DMS153 treated with DMSO at 0.1 percent for 48 hours (cell line): ENCODE results near the gene NPIPA7.
"Not testable (repeated sequence)": the region's sequence is repeated elsewhere in the genome, so short reads cannot be mapped to it uniquely, and the experiment has no call there.

Experiments used
- DNase-seq: peaks from one replicate; lab custom pipeline; 2025; ENCODE audit not compliant: unreplicated experiment; lab: John Stamatoyannopoulos, UW

The NPIPA7 gene

GRCh38 chr16:16378840-16379239, at the start of gene NPIPA7:
Gene NPIPA7 (plus strand): TSS chr16:16379140. CDS start chr16:16379245, 105 bp downstream.
- DNase-seq: not testable (repeated sequence)

- DNase-seq: not testable (repeated sequence)
Observed at GRCh38 chr16:16331466-16331865, 47.5 kb upstream of the NPIPA7 start.

GRCh38 chr16:16357556-16357955, 21.4 kb upstream of the NPIPA7 start:
- not testable (repeated sequence) for DNase-seq

- DNase-seq: not testable (repeated sequence)
Observed at GRCh38 chr16:16358539-16359240, 20.2 kb upstream of the NPIPA7 start.

GRCh38 chr16:16363595-16363994, 15.3 kb upstream of the NPIPA7 start:
- DNase-seq: not testable (repeated sequence)

- not testable (repeated sequence) for DNase-seq
Observed at GRCh38 chr16:16364100-16364499, 14.8 kb upstream of the NPIPA7 start.

- DNase-seq: not testable (repeated sequence)
Observed at GRCh38 chr16:16364701-16365100, 14.2 kb upstream of the NPIPA7 start.

- not testable (repeated sequence) for DNase-seq
Observed at GRCh38 chr16:16365319-16365718, 13.6 kb upstream of the NPIPA7 start.

GRCh38 chr16:16365851-16366250, 13.1 kb upstream of the NPIPA7 start:
- not testable (repeated sequence) for DNase-seq

- not testable (repeated sequence) for DNase-seq
Observed at GRCh38 chr16:16366552-16367284, 12.2 kb upstream of the NPIPA7 start.

GRCh38 chr16:16367285-16367628, 11.7 kb upstream of the NPIPA7 start:
- not testable (repeated sequence) for DNase-seq

- not testable (repeated sequence) for DNase-seq
Observed at GRCh38 chr16:16369081-16369856, 9.7 kb upstream of the NPIPA7 start.

GRCh38 chr16:16371136-16371735, 7.7 kb upstream of the NPIPA7 start:
- DNase-seq: not testable (repeated sequence)

GRCh38 chr16:16374192-16374591, 4.7 kb upstream of the NPIPA7 start:
- not testable (repeated sequence) for DNase-seq

- DNase-seq: not testable (repeated sequence)
Observed at GRCh38 chr16:16399685-16400084, 20.7 kb downstream of the NPIPA7 start.

- DNase-seq: not testable (repeated sequence)
Observed at GRCh38 chr16:16402333-16402732, 23.4 kb downstream of the NPIPA7 start.

- DNase-seq: not testable (repeated sequence)
Observed at GRCh38 chr16:16404283-16404682, 25.3 kb downstream of the NPIPA7 start.

- DNase-seq: not testable (repeated sequence)
Observed at GRCh38 chr16:16405421-16405820, 26.5 kb downstream of the NPIPA7 start.

- not testable (repeated sequence) for DNase-seq
Observed at GRCh38 chr16:16408430-16408829, 29.5 kb downstream of the NPIPA7 start.

GRCh38 chr16:16413773-16414172, 34.8 kb downstream of the NPIPA7 start:
- DNase-seq: not testable (repeated sequence)

- DNase-seq: not testable (repeated sequence)
Observed at GRCh38 chr16:16417071-16417470, 38.1 kb downstream of the NPIPA7 start.
